Lung (tissue), 12 donors: ENCODE measurements around the gene HMGB2. TPM values are rescaled to one million over a fixed set of nuclear protein-coding genes. Genes with fewer than 3 reads are reported as not detected.

Experiments used
- ATAC-seq: fragments of 200-7000 bp; cut with Tn5 transposase; one replicate; pipeline ENCODE4 v1.9.1; 2020; ENCODE audit warnings: moderate number of reproducible peaks; ENCODE audit not compliant: insufficient read depth, low FRiP score
- DNase-seq, 3 donors: peaks; one replicate each; pipeline ENCODE4 v3.0.0-alpha.2; 2013 to 2017
- H3K27ac ChIP-seq, 2 donors: one replicate each; pipeline ENCODE4 v1.5.1; 2013; ENCODE audit warnings: mild to moderate bottlenecking in 2 of 2, moderate library complexity in 2 of 2, control low read depth in 1 of 2, inconsistent platforms in 1 of 2, low read depth in 1 of 2, low read length in 1 of 2
- H3K27me3 ChIP-seq, 3 donors: one replicate each; pipeline ENCODE4 v1.5.1; 2013; ENCODE audit warnings: low read length in 2 of 3; ENCODE audit not compliant: control insufficient read depth in 3 of 3, insufficient read depth in 3 of 3
- H3K36me3 ChIP-seq, 4 donors: one replicate each; pipeline ENCODE4 v1.5.1; 2013; ENCODE audit warnings: low read length in 4 of 4, mild to moderate bottlenecking in 1 of 4, moderate library complexity in 1 of 4; ENCODE audit not compliant: control insufficient read depth in 4 of 4, insufficient read depth in 4 of 4
- H3K4me1 ChIP-seq, 5 donors: one replicate each; pipeline ENCODE4 v1.5.1; 2013; ENCODE audit warnings: low read length in 5 of 5, mild to moderate bottlenecking in 2 of 5, moderate library complexity in 1 of 5; ENCODE audit not compliant: control insufficient read depth in 5 of 5, insufficient read depth in 5 of 5
- H3K4me3 ChIP-seq: one replicate; pipeline ENCODE4 v1.5.1; 2013; ENCODE audit warnings: mild to moderate bottlenecking, control low read depth, moderate library complexity
- H3K9ac ChIP-seq, 2 donors: one replicate each; pipeline ENCODE4 v1.5.1; 2013; ENCODE audit warnings: low read length in 2 of 2, control low read depth in 1 of 2; ENCODE audit not compliant: insufficient read depth in 1 of 2
- H3K9me3 ChIP-seq, 4 donors: one replicate each; pipeline ENCODE4 v1.5.1; 2013; ENCODE audit warnings: low read length in 3 of 4, mild to moderate bottlenecking in 1 of 4, moderate library complexity in 1 of 4; ENCODE audit not compliant: control insufficient read depth in 4 of 4, insufficient read depth in 3 of 4
- CTCF ChIP-seq: IDR thresholded peaks from 2 replicates; pipeline ENCODE4 v1.5.1; 2012; ENCODE audit warnings: mild to moderate bottlenecking; ENCODE audit errors: control extremely low read depth, extremely low read depth
- WGBS, 2 donors: extraction: QIAGEN DNeasy Blood & Tissue Kit; methylation state at CpG; one replicate each; pipeline ENCODE4 v1.1.7; 2013; 5-methylcytosine and 5-hydroxymethylcytosine counted together
- polyA plus RNA-seq, 2 donors: library from polyadenylated mRNA; stranded (reverse); fragments of 200-250 nt; gene quantifications; one replicate each; pipeline ENCODE4 v1.2.1, GENCODE V29; 2013
- total RNA-seq, 2 donors: library from RNA; depleted of rRNA in 1 of 2; stranded (reverse); fragments of >200 nt in 1 of 2; gene quantifications; one replicate each; pipeline ENCODE4 v1.2.1, GENCODE V29; 2014 to 2021
- donor health status: control.
- donor health status: control.
- donor health status: Bipolar disorder and iron deficiency.
- donor health status: healthy.
- donor health status: DM: yes; HTN: yes; CAD: no.

The HMGB2 gene
- total and polyA plus RNA-seq, 4 donors = 57.9 to 187 (median 105) TPM

- Histone ChIP-seq H3K36me3 (no peaks in the 10 kb centered on the region), H3K9me3 (no peaks in the 10 kb centered on the region), H3K27me3 (no peaks in the 10 kb centered on the region), H3K4me3 (no peak overlapping the region), H3K4me1 (no peaks in the 10 kb centered on the region), H3K27ac (no peak overlapping the region), H3K9ac (no peak overlapping the region)
- DNase-seq (no peak), ATAC-seq (no peak)
- no peak for TF ChIP-seq CTCF
Measured at GRCh38 chr4:173380987-173381386, 46.8 kb upstream of the HMGB2 start.

GRCh38 chr4:173379929-173380328 lies 45.8 kb upstream of the HMGB2 start:
- Histone ChIP-seq H3K36me3 (peaks cover 0 to 3% (median 0%) of the 10 kb centered on the region in 4 donors), H3K27ac (no peak overlapping the region), H3K27me3 (no peaks in the 10 kb centered on the region), H3K4me1 (no peaks in the 10 kb centered on the region), H3K9me3 (no peaks in the 10 kb centered on the region), H3K4me3 (no peak overlapping the region), H3K9ac (no peak overlapping the region)
- DNase-seq (no peak), ATAC-seq (no peak)
- WGBS, 2 donors = 96 to 97% methylated on average over 3 of the region's 3 CpGs
- no peak for TF ChIP-seq CTCF

- 95 to 97% methylated on average over 2 of the region's 2 CpGs for WGBS, 2 donors
- Histone ChIP-seq H3K36me3 (peaks cover 0 to 5% (median 0%) of the 10 kb centered on the region in 4 donors), H3K4me3 (no peak overlapping the region), H3K4me1 (peaks cover 0 to 10% (median 0%) of the 10 kb centered on the region in 5 donors), H3K27ac (no peak overlapping the region), H3K27me3 (no peaks in the 10 kb centered on the region), H3K9ac (no peak overlapping the region), H3K9me3 (no peaks in the 10 kb centered on the region)
- ATAC-seq (no peak), DNase-seq (no peak)
- no peak for TF ChIP-seq CTCF
Measured at GRCh38 chr4:173374588-173374987, 40.4 kb upstream of the HMGB2 start.
